ENCODE data around the gene LMO2. TPM values are rescaled to one million over a fixed set of nuclear protein-coding genes. Genes with fewer than 3 reads are reported as not detected.
"Not testable (repeated sequence)": the region's sequence is repeated elsewhere in the genome, so short reads cannot be mapped to it uniquely, and the experiment has no call there.

The LMO2 gene
- total RNA-seq, 1 experiment from 2014 or later: not detected

- in situ Hi-C loops (cut with HindIII; ENCODE audit: low pct_unique_long_range_greater_than_20kb, low sequenced_read_pairs): no loop called here
- DNase-seq (ENCODE audit: low read depth, low spot score): no peak
Measured at GRCh38 chr11:33847251-33847650, 44.6 kb downstream of the LMO2 start.

- no peak for DNase-seq (ENCODE audit: low read depth, low spot score)
- in situ Hi-C loops (cut with HindIII; ENCODE audit: low pct_unique_long_range_greater_than_20kb, low sequenced_read_pairs): no loop called here
Measured at GRCh38 chr11:33844236-33844635, 47.6 kb downstream of the LMO2 start.

- DNase-seq (ENCODE audit: low read depth, low spot score): no peak
- in situ Hi-C loops (cut with HindIII; ENCODE audit: low pct_unique_long_range_greater_than_20kb, low sequenced_read_pairs): no loop called here
Measured at GRCh38 chr11:33843018-33843417, 48.9 kb downstream of the LMO2 start.

GRCh38 chr11:33842236-33842915 lies 49.5 kb downstream of the LMO2 start:
- no peak for DNase-seq (ENCODE audit: low read depth, low spot score)
- in situ Hi-C loops (cut with HindIII; ENCODE audit: low pct_unique_long_range_greater_than_20kb, low sequenced_read_pairs): no loop called here

- in situ Hi-C loops (cut with HindIII; ENCODE audit: low pct_unique_long_range_greater_than_20kb, low sequenced_read_pairs); DNase-seq (ENCODE audit: low read depth, low spot score): not testable (repeated sequence)
Measured at GRCh38 chr11:33838234-33838633, 53.6 kb downstream of the LMO2 start.

GRCh38 chr11:33837334-33837733 lies 54.5 kb downstream of the LMO2 start:
- in situ Hi-C loops (cut with HindIII; ENCODE audit: low pct_unique_long_range_greater_than_20kb, low sequenced_read_pairs); DNase-seq (ENCODE audit: low read depth, low spot score): not testable (repeated sequence)

- in situ Hi-C loops (cut with HindIII; ENCODE audit: low pct_unique_long_range_greater_than_20kb, low sequenced_read_pairs): no loop called here
- peak; percentile 62 for DNase-seq (ENCODE audit: low read depth, low spot score)
Measured at GRCh38 chr11:33835143-33835878, 56.6 kb downstream of the LMO2 start.

GRCh38 chr11:33832676-33833075 lies 59.2 kb downstream of the LMO2 start:
- in situ Hi-C loops (cut with HindIII; ENCODE audit: low pct_unique_long_range_greater_than_20kb, low sequenced_read_pairs): no loop called here
- DNase-seq (ENCODE audit: low read depth, low spot score): no peak

- no peak for DNase-seq (ENCODE audit: low read depth, low spot score)
- in situ Hi-C loops (cut with HindIII; ENCODE audit: low pct_unique_long_range_greater_than_20kb, low sequenced_read_pairs): no loop called here
Measured at GRCh38 chr11:33830903-33831648, 60.8 kb downstream of the LMO2 start.

- in situ Hi-C loops (cut with HindIII; ENCODE audit: low pct_unique_long_range_greater_than_20kb, low sequenced_read_pairs): no loop called here
- DNase-seq (ENCODE audit: low read depth, low spot score): peak; percentile 78
Measured at GRCh38 chr11:33829430-33830141, 62.3 kb downstream of the LMO2 start.

- in situ Hi-C loops (cut with HindIII; ENCODE audit: low pct_unique_long_range_greater_than_20kb, low sequenced_read_pairs): no loop called here
- DNase-seq (ENCODE audit: low read depth, low spot score): no peak
Measured at GRCh38 chr11:33828604-33829429, 63.1 kb downstream of the LMO2 start.

- in situ Hi-C loops (cut with HindIII; ENCODE audit: low pct_unique_long_range_greater_than_20kb, low sequenced_read_pairs): no loop called here
- DNase-seq (ENCODE audit: low read depth, low spot score): no peak
Measured at GRCh38 chr11:33827206-33827605, 64.7 kb downstream of the LMO2 start.

- no peak for DNase-seq (ENCODE audit: low read depth, low spot score)
- in situ Hi-C loops (cut with HindIII; ENCODE audit: low pct_unique_long_range_greater_than_20kb, low sequenced_read_pairs): no loop called here
Measured at GRCh38 chr11:33825854-33826560, 65.9 kb downstream of the LMO2 start.

- DNase-seq (ENCODE audit: low read depth, low spot score); in situ Hi-C loops (cut with HindIII; ENCODE audit: low pct_unique_long_range_greater_than_20kb, low sequenced_read_pairs): not testable (repeated sequence)
Measured at GRCh38 chr11:33822981-33823380, 68.9 kb downstream of the LMO2 start.

- in situ Hi-C loops (cut with HindIII; ENCODE audit: low pct_unique_long_range_greater_than_20kb, low sequenced_read_pairs): no loop called here
- DNase-seq (ENCODE audit: low read depth, low spot score): no peak
Measured at GRCh38 chr11:33819278-33820035, 72.4 kb downstream of the LMO2 start.

Measured in SK-MEL-5 (cell line).